Activated T-cell treated with anti-CD3 and anti-CD28 coated beads, Interleukin-2, amount 50 U/mL, for 72 hours (primary cell): ENCODE results near the gene HILPDA. TPM values are rescaled to one million over a fixed set of nuclear protein-coding genes. Genes with fewer than 3 reads are reported as not detected.
A peak's percentile ranks its signal among the peaks of the same experiment; 100 is the strongest.
"Not testable (repeated sequence)": the region's sequence is repeated elsewhere in the genome, so short reads cannot be mapped to it uniquely, and the experiment has no call there.

ENCODE experiments used
- ATAC-seq, 2 donors: fragments of 150-1000 bp; cut with Tn5 transposase; replicated peaks in 1 of 2; 2 replicates each; pipeline ENCODE4 v1.10.0; 2021; ENCODE audit warnings: moderate library complexity in 2 of 2, mild to moderate bottlenecking in 1 of 2
- DNase-seq, 2 donors: peaks; one replicate each; pipeline ENCODE4 v3.0.0; 2021 to 2022; ENCODE audit warnings: mixed read lengths in 1 of 2
- H3K27ac Mint-ChIP-seq: one replicate; pipeline ENCODE4 v1.8.0; 2022; ENCODE audit warnings: mild to moderate bottlenecking, moderate library complexity, mixed read lengths
- H3K27me3 Mint-ChIP-seq: one replicate; pipeline ENCODE4 v1.8.0; 2022; ENCODE audit warnings: low read depth, mixed read lengths
- H3K36me3 Mint-ChIP-seq, 2 donors: one replicate each; pipeline ENCODE4 v1.8.0; 2022; ENCODE audit warnings: mixed read lengths in 2 of 2, mild to moderate bottlenecking in 1 of 2; ENCODE audit not compliant: insufficient read depth in 2 of 2
- H3K4me1 Mint-ChIP-seq: one replicate; pipeline ENCODE4 v1.8.0; 2022; ENCODE audit warnings: low read depth, mixed read lengths
- H3K4me3 Mint-ChIP-seq, 2 donors: one replicate each; pipeline ENCODE4 v1.8.0; 2022; ENCODE audit warnings: mild to moderate bottlenecking in 2 of 2, mixed read lengths in 2 of 2, moderate library complexity in 2 of 2
- H3K9me3 Mint-ChIP-seq, 2 donors: one replicate each; pipeline ENCODE4 v1.8.0; 2022; ENCODE audit warnings: mixed read lengths in 2 of 2
- total RNA-seq, 2 donors: library from RNA; stranded (reverse); gene quantifications; one replicate each; pipeline ENCODE4 v1.2.3, GENCODE V29; 2022

The HILPDA gene
- total RNA-seq, 2 donors from 2014 or later, result 42.7 to 59.9 TPM

- peaks cover 30% of the 10 kb centered on the region for H3K4me1 Mint-ChIP-seq
- H3K27me3 Mint-ChIP-seq, result peaks cover 5% of the 10 kb centered on the region
- DNase-seq, result no peak
- no peak overlapping the region for H3K4me3 Mint-ChIP-seq
- H3K27ac Mint-ChIP-seq, result no peak overlapping the region
- no peaks in the 10 kb centered on the region for H3K9me3 Mint-ChIP-seq
- H3K36me3 Mint-ChIP-seq, result no peaks in the 10 kb centered on the region
- ATAC-seq, result peak; percentile 69 to 73
Observed at GRCh38 chr7:128443831-128444600, 11.7 kb upstream of the HILPDA start.

GRCh38 chr7:128446306-128446705 is 9.4 kb upstream of the HILPDA start:
- no peak for DNase-seq
- H3K4me1 Mint-ChIP-seq, result peaks cover 45% of the 10 kb centered on the region
- no peak for ATAC-seq
- H3K36me3 Mint-ChIP-seq, result no peaks in the 10 kb centered on the region
- peaks cover 5% of the 10 kb centered on the region for H3K27me3 Mint-ChIP-seq
- no peak overlapping the region for H3K27ac Mint-ChIP-seq
- H3K4me3 Mint-ChIP-seq, result no peak overlapping the region
- H3K9me3 Mint-ChIP-seq, result no peaks in the 10 kb centered on the region

- H3K4me1 Mint-ChIP-seq, result peaks cover 63% of the 10 kb centered on the region
- no peaks in the 10 kb centered on the region for H3K9me3 Mint-ChIP-seq
- H3K36me3 Mint-ChIP-seq, result no peaks in the 10 kb centered on the region
- DNase-seq, result peak in 1 of 2 donors; percentile 38
- peaks cover 16% of the 10 kb centered on the region for H3K27me3 Mint-ChIP-seq
- no peak overlapping the region for H3K27ac Mint-ChIP-seq
- peak; percentile 54 to 65 for ATAC-seq
- H3K4me3 Mint-ChIP-seq, result peak overlapping the region in 1 of 2 donors; percentile 30
Observed at GRCh38 chr7:128447941-128448564, 7.6 kb upstream of the HILPDA start.

GRCh38 chr7:128448751-128449302 is 6.9 kb upstream of the HILPDA start:
- H3K27me3 Mint-ChIP-seq, result peaks cover 16% of the 10 kb centered on the region
- H3K27ac Mint-ChIP-seq, result no peak overlapping the region
- ATAC-seq (no peak), DNase-seq (no peak)
- peaks cover 70% of the 10 kb centered on the region for H3K4me1 Mint-ChIP-seq
- H3K9me3 Mint-ChIP-seq, result no peaks in the 10 kb centered on the region
- H3K36me3 Mint-ChIP-seq, result no peaks in the 10 kb centered on the region
- no peak overlapping the region for H3K4me3 Mint-ChIP-seq

GRCh38 chr7:128450409-128450808 is 5.3 kb upstream of the HILPDA start:
- peaks cover 11% of the 10 kb centered on the region for H3K27me3 Mint-ChIP-seq
- peak overlapping the region; percentile 4 for H3K27ac Mint-ChIP-seq
- H3K4me1 Mint-ChIP-seq, result peaks cover 76% of the 10 kb centered on the region
- H3K4me3 Mint-ChIP-seq, result peak overlapping the region; percentile 39 to 67
- ATAC-seq, result peak; percentile 48 to 63
- H3K9me3 Mint-ChIP-seq, result no peaks in the 10 kb centered on the region
- peak in 1 of 2 donors; percentile 48 for DNase-seq
- H3K36me3 Mint-ChIP-seq, result no peaks in the 10 kb centered on the region

- H3K36me3 Mint-ChIP-seq, result no peaks in the 10 kb centered on the region
- H3K27ac Mint-ChIP-seq, result no peak overlapping the region
- DNase-seq (no peak), ATAC-seq (no peak)
- peaks cover 77% of the 10 kb centered on the region for H3K4me1 Mint-ChIP-seq
- peak overlapping the region; percentile 39 to 51 for H3K4me3 Mint-ChIP-seq
- H3K27me3 Mint-ChIP-seq, result peaks cover 11% of the 10 kb centered on the region
- no peaks in the 10 kb centered on the region for H3K9me3 Mint-ChIP-seq
Observed at GRCh38 chr7:128450913-128451312, 4.8 kb upstream of the HILPDA start.

- Mint-ChIP-seq H3K4me1 (peaks cover 83% of the 10 kb centered on the region), H3K27ac (peak overlapping the region; percentile 74), H3K9me3 (no peaks in the 10 kb centered on the region), H3K36me3 (peaks cover 0 to 6% of the 10 kb centered on the region in 2 donors), H3K4me3 (peak overlapping the region; percentile 51 to 61), H3K27me3 (peaks cover 11% of the 10 kb centered on the region)
- DNase-seq, result no peak
- ATAC-seq, result no peak
Observed at GRCh38 chr7:128452552-128452951, 3.1 kb upstream of the HILPDA start.

- Mint-ChIP-seq H3K9me3 (no peaks in the 10 kb centered on the region), H3K27me3 (peaks cover 11% of the 10 kb centered on the region), H3K36me3 (peaks cover 5 to 15% of the 10 kb centered on the region in 2 donors), H3K27ac (no peak overlapping the region), H3K4me1 (peaks cover 83% of the 10 kb centered on the region), H3K4me3 (peak overlapping the region in 1 of 2 donors; percentile 37)
- no peak for DNase-seq
- no peak for ATAC-seq
Observed at GRCh38 chr7:128453836-128454804, 1.6 kb upstream of the HILPDA start.

GRCh38 chr7:128454808-128455542 is 703 bp upstream of the HILPDA start:
- ATAC-seq (no peak), DNase-seq (no peak)
- peak overlapping the region; percentile 98 for H3K4me3 Mint-ChIP-seq
- peaks cover 11% of the 10 kb centered on the region for H3K27me3 Mint-ChIP-seq
- H3K36me3 Mint-ChIP-seq, result peaks cover 5 to 15% of the 10 kb centered on the region in 2 donors
- H3K27ac Mint-ChIP-seq, result peak overlapping the region; percentile 85
- H3K9me3 Mint-ChIP-seq, result no peaks in the 10 kb centered on the region
- H3K4me1 Mint-ChIP-seq, result peaks cover 89% of the 10 kb centered on the region

- peak overlapping the region; percentile 92 for H3K27ac Mint-ChIP-seq
- DNase-seq, result no peak
- H3K4me1 Mint-ChIP-seq, result peaks cover 79% of the 10 kb centered on the region
- H3K27me3 Mint-ChIP-seq, result peaks cover 11% of the 10 kb centered on the region
- H3K4me3 Mint-ChIP-seq, result peak overlapping the region; percentile 98
- ATAC-seq, result peak; percentile 4
- peaks cover 5 to 15% of the 10 kb centered on the region in 2 donors for H3K36me3 Mint-ChIP-seq
- H3K9me3 Mint-ChIP-seq, result no peaks in the 10 kb centered on the region
Observed at GRCh38 chr7:128456255-128456725, 612 bp downstream of the HILPDA start.

- peak overlapping the region; percentile 8 for H3K27ac Mint-ChIP-seq
- not testable (repeated sequence) for DNase-seq, H3K9me3 Mint-ChIP-seq, ATAC-seq, H3K27me3 Mint-ChIP-seq
- H3K4me3 Mint-ChIP-seq, result peak overlapping the region; percentile 98
- peaks cover 5 to 15% of the 10 kb centered on the region in 2 donors for H3K36me3 Mint-ChIP-seq
- peaks cover 68% of the 10 kb centered on the region for H3K4me1 Mint-ChIP-seq
Observed at GRCh38 chr7:128457385-128457784, 1.7 kb downstream of the HILPDA start.

GRCh38 chr7:128458956-128459355 is 3.3 kb downstream of the HILPDA start:
- DNase-seq (peak; percentile 46 to 67), ATAC-seq (peak; percentile 55 to 65)
- Mint-ChIP-seq H3K9me3 (no peaks in the 10 kb centered on the region), H3K36me3 (peaks cover 5 to 21% of the 10 kb centered on the region in 2 donors), H3K27me3 (no peaks in the 10 kb centered on the region), H3K4me1 (peaks cover 52% of the 10 kb centered on the region), H3K4me3 (peak overlapping the region; percentile 98), H3K27ac (peak overlapping the region; percentile 99)
